Esophagus squamous epithelium (tissue), 4 donors: ENCODE measurements around the gene CDH15.

Experiments used
- POLR2A ChIP-seq, 4 donors: fragments of 450-650 bp; IDR thresholded peaks; one replicate each; pipeline ENCODE4 v1.6.1; 2017; ENCODE audit warnings: antibody characterized with exemption in 4 of 4, mild to moderate bottlenecking in 4 of 4, moderate library complexity in 3 of 4
- TF ChIP-seq, protein P1 (sequence below), 6 experiments: fragments of 450-650 bp in 4 of 6; fragments of 200-600 bp in 2 of 6; sonication (generic) in 2 of 6; IDR thresholded peaks; one replicate each; pipeline ENCODE4 v1.5.1; 2016 to 2019; ENCODE audit warnings: antibody characterized with exemption in 6 of 6, mild to moderate bottlenecking in 4 of 6, moderate library complexity in 4 of 6

DNA sequence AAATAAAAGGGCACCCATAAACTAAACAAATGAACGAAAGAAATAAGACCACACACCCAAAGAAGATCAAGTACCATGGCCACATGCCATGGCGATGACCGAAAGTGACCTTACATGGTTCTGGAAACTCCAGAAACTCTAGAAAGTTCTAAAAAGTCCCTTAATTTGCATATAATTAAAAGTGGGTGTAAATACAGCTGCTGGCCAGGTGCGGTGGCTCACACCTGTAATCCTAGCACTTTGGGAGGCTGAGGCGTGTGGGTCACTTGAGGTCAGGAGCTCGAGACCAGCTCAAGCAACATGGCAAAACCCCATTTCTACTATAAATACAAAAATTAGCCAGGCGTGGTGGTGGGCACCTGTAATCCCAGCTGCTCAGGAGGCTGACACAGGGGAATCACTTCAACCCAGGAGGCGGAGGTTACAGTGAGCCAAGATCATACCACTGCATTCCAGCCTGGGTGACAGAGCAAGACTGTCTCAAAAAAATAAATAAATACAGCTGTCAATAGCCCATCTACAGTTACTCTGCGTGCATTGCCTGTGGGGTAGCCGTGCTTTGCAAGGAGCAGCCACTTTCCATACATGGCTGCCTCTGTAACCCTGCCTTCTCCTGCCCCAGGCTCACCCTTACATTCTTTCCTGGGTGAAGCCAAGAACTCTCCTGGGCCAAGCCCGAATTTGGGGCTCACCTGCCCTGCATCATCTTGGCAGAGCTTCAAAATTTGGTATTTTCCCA is 38.8 kb downstream of the CDH15 start:
- TF ChIP-seq, protein P1, sequence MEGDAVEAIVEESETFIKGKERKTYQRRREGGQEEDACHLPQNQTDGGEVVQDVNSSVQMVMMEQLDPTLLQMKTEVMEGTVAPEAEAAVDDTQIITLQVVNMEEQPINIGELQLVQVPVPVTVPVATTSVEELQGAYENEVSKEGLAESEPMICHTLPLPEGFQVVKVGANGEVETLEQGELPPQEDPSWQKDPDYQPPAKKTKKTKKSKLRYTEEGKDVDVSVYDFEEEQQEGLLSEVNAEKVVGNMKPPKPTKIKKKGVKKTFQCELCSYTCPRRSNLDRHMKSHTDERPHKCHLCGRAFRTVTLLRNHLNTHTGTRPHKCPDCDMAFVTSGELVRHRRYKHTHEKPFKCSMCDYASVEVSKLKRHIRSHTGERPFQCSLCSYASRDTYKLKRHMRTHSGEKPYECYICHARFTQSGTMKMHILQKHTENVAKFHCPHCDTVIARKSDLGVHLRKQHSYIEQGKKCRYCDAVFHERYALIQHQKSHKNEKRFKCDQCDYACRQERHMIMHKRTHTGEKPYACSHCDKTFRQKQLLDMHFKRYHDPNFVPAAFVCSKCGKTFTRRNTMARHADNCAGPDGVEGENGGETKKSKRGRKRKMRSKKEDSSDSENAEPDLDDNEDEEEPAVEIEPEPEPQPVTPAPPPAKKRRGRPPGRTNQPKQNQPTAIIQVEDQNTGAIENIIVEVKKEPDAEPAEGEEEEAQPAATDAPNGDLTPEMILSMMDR (IDR thresholded peaks at IDR 0.05), result no peak
- TF ChIP-seq POLR2A (IDR thresholded peaks at IDR 0.05), result no peak
